Omental fat pad (tissue), 4 donors: ENCODE results near the gene STYX. TPM values are rescaled to one million over a fixed set of nuclear protein-coding genes. Genes with fewer than 3 reads are reported as not detected.
"Not testable (repeated sequence)": the region's sequence is repeated elsewhere in the genome, so short reads cannot be mapped to it uniquely, and the experiment has no call there.

Source experiments
- ATAC-seq: fragments of 150-250 bp; one replicate; pipeline ENCODE4 v1.9.1; 2016; ENCODE audit warnings: mild to moderate bottlenecking, moderate library complexity; ENCODE audit not compliant: low FRiP score
- DNase-seq: peaks from one replicate; pipeline ENCODE4 v3.0.0-alpha.2; 2019; ENCODE audit warnings: low spot score
- total RNA-seq, 4 donors: library from RNA; depleted of rRNA; stranded (reverse); fragments of >200 nt; gene quantifications; one replicate each; pipeline ENCODE4 v1.1.0, GENCODE V29; 2016
- TF ChIP-seq, protein P1 (sequence below), 3 donors: fragments of 450-650 bp; IDR thresholded peaks; one replicate each; pipeline ENCODE4 v1.5.1; 2016 to 2017; ENCODE audit warnings: antibody characterized with exemption in 3 of 3, mild to moderate bottlenecking in 3 of 3, moderate library complexity in 2 of 3

The STYX gene
- total RNA-seq, 4 donors from 2014 or later = 12.5 to 18.6 (median 13.4) TPM

DNA sequence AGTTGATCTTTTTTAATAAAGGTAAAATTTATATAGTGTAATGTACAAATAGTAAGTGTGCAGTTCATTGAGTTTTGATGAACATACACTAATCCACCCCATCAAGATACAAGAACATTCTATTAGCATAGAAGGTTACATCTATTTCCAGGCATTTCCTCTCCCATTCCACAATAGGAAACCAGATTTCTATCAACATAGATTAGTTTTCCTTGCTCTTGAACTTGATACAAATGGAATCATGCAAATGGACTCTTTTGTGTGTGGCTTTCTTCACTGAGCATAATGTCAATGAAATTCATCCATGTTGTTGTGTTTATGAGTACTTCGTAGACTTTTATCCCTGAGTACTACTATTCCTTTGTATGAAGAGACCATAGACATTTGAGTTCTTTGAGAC, 10.8 kb downstream of the STYX start:
- DNase-seq (no peak), ATAC-seq (no peak)
- TF ChIP-seq, protein P1, sequence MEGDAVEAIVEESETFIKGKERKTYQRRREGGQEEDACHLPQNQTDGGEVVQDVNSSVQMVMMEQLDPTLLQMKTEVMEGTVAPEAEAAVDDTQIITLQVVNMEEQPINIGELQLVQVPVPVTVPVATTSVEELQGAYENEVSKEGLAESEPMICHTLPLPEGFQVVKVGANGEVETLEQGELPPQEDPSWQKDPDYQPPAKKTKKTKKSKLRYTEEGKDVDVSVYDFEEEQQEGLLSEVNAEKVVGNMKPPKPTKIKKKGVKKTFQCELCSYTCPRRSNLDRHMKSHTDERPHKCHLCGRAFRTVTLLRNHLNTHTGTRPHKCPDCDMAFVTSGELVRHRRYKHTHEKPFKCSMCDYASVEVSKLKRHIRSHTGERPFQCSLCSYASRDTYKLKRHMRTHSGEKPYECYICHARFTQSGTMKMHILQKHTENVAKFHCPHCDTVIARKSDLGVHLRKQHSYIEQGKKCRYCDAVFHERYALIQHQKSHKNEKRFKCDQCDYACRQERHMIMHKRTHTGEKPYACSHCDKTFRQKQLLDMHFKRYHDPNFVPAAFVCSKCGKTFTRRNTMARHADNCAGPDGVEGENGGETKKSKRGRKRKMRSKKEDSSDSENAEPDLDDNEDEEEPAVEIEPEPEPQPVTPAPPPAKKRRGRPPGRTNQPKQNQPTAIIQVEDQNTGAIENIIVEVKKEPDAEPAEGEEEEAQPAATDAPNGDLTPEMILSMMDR (IDR thresholded peaks at IDR 0.05) = no peak

DNA sequence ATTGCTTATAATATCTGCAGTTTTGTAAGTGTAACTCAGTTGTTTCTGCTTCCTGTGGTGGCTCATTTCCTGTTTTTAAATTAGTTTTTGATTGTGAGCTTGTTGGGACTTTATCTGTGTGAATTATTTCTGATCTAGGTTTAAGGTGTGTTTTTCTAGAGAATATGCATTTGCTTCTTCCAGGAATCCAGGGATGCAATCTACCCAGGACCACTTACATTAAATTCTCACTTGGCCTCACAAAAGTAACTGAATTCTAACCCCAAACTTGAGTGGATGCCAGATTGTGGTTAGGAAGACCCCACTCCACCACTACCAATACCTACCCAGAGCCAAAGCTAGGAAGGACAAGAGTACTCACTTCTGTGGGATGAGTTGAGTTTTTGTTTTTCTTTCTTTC, 11.9 kb downstream of the STYX start:
- no peak for ATAC-seq
- DNase-seq = no peak
- TF ChIP-seq, protein P1 (IDR thresholded peaks at IDR 0.05) = no peak

DNA sequence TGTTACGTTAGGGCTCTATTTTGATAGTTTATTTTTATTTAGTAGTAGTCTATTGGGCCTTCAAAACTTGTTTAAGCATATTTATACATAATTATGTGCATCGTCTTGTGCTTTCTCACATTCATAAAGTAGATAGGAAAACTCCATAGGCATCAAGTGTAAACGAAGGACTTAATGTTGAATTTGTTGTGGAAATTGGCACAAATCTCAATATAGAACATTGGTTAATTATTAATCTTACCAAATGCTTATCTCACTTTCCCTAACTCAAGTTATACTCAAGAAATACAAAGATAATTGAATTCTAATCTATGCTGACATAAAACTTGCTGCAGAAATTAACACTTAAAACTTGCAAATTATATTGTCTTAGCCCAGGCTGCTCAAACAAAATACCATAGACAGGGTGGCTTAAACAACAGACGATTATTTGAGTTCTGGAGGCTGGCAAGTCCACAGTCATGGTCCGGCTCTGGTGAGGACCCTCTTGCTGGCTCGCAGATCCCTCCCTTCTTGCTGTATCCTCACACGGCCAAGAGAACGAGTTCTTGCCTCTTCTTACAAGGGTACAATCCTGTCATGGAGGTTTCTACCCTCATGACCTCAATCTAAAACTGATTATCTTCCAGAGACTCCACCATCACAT, 18.8 kb downstream of the STYX start:
- ATAC-seq (no peak), DNase-seq (no peak)
- TF ChIP-seq, protein P1 (IDR thresholded peaks at IDR 0.05) = no peak

DNA sequence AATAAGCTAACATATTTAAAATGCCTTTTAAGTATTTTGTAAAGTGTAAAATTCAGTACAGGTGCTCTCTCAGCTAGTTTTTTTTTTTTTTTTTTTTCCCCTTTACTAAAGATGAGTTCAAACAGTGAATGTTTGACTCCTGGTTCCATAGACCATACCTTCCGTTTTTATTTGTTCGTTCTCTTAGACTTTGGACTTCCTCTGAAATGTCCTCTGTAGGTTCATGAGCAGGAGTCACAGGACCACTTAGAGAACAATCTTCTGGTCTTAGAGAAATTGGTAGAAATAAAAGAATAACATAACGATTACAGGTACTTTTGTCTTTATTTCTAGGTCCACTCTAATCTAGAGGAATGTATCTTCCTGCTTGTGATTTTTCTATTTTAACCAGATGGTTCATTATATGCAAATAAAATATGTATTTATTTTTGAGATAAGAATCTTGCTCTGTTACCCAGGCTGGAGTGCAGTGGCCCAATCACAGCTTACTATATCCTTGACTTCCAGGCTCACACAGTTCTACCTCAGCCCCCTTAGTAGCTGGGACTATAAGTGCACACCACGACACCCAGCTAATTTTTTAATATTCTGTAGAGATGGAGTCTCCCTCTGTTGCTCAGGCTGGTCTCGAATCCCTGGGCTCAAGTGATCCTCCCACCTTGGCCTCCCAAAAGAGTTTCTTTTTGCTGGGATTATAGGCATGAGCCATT, 25.8 kb downstream of the STYX start:
- DNase-seq (no peak), ATAC-seq (no peak)
- TF ChIP-seq, protein P1 (IDR thresholded peaks at IDR 0.05) = no peak

DNA sequence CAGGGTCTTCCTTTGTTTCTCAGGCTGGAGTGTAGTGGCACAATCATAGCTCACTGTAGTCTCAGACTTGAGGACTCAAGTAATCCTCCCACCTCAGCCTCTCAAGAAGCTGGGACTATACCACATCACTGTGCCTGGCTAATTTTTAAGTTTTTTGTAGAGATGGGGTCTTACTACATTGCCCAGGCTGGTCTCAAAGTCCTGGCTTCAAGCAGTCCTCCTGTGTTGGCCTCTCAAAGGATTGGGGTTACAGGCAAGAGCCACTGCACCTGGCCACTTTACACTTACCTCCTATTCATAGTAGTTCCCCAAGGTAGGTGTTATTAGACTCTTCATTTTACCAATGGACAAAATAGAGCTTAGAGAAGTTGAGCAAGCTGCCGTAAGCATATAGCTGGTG, 29.2 kb downstream of the STYX start:
- DNase-seq (no peak), ATAC-seq (no peak)
- TF ChIP-seq, protein P1 (IDR thresholded peaks at IDR 0.05) = no peak

DNA sequence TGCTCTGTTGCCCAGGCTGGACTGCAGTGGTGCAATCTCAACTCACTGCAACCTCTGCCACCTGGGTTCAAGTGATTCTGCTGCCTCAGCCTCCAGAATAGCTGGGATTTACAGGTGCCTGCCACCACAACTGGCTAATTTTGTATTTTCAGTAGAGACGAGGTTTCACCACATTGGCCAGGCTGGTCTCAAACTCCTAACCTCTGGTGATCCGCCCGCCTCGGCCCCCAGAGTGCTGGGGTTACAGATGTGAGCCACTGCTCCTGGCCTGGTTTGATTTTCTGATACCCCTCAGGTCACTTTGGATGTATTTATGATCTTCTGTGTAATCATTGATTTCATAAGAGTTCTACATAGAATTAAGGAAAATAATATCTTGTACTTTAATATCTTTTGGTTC, 33.0 kb downstream of the STYX start:
- not testable (repeated sequence) for DNase-seq, ATAC-seq

DNA sequence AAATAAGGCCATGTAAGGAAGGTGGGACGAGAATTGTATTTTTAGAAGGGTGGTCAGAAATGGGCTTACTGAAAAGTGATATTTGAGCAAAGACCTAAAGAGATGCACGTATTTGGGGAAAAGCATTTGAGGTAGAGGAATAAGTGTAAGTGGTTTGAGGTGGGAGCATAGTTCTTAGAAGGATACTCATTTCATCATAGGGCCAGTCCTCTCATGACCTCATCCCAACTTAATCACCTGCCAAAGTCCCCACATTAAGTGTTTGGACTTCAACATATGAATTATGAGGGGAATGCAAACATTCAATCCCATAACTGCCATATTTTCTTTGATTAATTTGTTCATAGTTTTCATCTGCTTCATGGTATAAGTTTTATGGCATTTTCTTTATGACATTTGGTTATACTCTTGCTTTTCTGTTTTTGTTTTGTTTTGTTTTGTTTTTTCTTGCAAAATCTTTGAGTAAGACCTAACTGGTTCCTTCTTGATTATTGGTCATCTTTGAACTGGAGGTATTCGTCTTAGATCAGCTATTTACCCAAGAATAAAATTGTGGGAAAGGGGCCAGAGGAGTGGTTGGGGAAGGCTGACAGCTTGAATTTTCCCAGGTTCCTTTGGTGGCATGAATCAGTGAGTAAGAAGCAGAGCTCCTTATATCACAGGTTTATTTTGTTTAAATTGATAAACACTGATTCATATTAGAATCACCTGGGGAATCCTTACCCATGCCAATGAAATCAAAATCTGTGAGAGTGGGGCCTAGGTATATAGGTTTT, 37.3 kb downstream of the STYX start:
- DNase-seq (no peak), ATAC-seq (no peak)
- TF ChIP-seq, protein P1 (IDR thresholded peaks at IDR 0.05) = no peak
